ENCODE results near the gene ATP4A.

DNA sequence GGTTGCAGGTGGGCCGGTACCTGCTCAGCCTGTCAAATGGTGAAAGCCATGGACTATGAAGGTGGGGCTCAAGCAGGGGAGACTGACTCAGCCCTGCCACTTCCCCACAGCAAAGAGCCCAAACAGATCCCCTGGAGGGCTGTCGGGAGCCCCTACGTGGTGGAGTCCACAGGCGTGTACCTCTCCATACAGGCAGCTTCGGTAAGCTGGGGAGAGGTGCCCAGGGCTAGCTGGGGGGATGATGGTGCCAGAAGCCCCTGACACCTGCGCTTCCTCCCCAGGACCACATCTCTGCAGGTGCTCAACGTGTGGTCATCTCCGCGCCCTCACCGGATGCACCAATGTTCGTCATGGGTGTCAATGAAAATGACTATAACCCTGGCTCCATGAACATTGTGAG lies 21.2 kb downstream of the ATP4A start:
- TF ChIP-seq POLR2A (IDR thresholded peaks at IDR 0.05): no peak
- no peak for TF ChIP-seq CTCF (IDR thresholded peaks at IDR 0.05 in 4 of 5, conservative IDR thresholded peaks at IDR 0.05 in 1 of 5)

All from gastrocnemius medialis (tissue), 4 donors.